GM21381 (cell line): ENCODE data around the gene PEX10.
"Not testable (repeated sequence)": the region's sequence is repeated elsewhere in the genome, so short reads cannot be mapped to it uniquely, and the experiment has no call there.

Experiments used
- ATAC-seq: cut with Tn5 transposase; IDR thresholded peaks from one replicate; pipeline ENCODE4 v1.9.1; 2021; ENCODE audit warnings: mild to moderate bottlenecking, moderate library complexity; ENCODE audit not compliant: unreplicated experiment

The PEX10 gene

GRCh38 chr1:2443277-2444137 lies 31.1 kb upstream of the PEX10 start:
- ATAC-seq: no peak

DNA sequence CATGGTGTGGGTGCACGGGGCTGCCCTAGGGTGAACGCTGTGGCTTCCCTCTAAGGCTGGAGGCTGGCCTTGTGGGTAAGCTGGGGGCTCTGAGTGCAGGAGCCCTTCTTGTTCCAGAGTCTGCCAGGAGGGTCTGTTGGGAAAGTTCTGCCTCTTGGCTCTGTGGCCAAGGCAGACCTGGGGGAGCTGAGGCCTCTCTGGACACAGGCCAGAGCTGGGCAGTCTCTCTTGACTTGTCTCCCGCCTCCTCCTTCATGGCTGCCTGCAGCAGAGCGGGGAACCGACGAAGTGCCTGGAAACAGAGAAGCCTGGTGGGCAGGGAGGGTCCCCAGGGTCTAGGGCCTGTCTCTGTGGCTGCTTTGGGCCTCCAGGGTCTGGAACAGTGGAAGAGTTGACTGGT lies 30.3 kb upstream of the PEX10 start:
- ATAC-seq: no peak

- no peak for ATAC-seq
Observed at GRCh38 chr1:2441746-2442145, 29.4 kb upstream of the PEX10 start.

- not testable (repeated sequence) for ATAC-seq
Observed at GRCh38 chr1:2440346-2440745, 28.0 kb upstream of the PEX10 start.

- ATAC-seq: no peak
Observed at GRCh38 chr1:2439369-2439768, 27.0 kb upstream of the PEX10 start.

GRCh38 chr1:2438641-2439040 lies 26.3 kb upstream of the PEX10 start:
- no peak for ATAC-seq

DNA sequence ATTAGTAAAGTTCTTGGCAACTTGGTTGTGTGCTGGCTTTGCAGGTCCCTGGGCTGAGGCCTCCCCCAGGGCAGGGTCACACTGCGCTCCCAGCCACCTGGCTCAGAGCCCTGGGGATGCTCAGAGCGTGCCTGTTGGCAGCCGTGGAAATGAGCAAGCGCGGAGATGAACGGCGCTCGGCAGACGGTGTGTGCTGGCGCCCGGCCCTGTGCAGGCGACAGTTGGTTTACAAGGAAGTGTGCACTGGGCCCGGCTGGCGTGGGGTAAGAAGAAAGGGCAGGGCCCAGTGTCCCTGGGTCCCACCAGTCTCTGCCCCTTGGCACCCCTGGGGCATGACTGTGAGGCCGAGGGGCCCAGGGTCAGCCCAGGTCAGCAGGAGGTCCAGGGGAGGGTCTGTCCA lies 25.7 kb upstream of the PEX10 start:
- no peak for ATAC-seq

DNA sequence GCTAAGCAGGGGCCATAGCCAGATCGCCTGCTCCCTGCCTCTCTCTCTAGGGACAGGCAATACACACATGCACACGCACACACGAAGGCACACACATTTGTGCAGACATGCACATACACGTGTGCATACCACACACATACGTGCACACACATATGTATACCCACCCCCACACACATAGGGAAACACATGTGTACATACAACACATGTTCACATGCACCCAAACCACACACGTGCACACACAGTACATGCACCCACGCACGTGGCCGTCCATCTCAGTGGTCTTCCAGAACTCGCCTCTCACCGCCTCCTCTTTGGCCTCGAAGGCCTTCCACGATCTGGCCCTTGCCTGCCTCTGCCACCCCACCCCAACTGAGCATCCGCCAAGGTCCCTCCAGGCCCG lies 25.3 kb upstream of the PEX10 start:
- ATAC-seq: no peak

DNA sequence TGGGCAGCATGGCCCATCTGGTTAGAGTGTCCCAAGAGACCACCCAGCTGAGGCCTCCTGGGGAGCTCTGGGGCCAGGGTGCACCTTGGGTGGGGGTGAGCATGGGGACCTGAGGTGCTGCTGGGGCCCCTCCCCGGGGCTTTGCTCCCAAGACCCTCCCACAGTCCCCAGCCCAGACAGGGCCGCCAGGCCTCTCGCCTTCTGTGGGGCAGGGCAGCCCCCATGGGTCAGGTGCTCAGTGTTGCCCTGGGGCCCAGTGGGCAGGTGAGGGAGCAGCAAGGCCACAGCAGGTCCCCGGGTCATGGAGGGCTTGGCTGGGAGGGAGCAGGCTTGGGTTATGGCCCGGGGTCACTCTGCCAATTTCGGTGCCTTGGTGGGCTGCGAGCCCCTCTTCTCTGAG lies 24.5 kb upstream of the PEX10 start:
- ATAC-seq: no peak

DNA sequence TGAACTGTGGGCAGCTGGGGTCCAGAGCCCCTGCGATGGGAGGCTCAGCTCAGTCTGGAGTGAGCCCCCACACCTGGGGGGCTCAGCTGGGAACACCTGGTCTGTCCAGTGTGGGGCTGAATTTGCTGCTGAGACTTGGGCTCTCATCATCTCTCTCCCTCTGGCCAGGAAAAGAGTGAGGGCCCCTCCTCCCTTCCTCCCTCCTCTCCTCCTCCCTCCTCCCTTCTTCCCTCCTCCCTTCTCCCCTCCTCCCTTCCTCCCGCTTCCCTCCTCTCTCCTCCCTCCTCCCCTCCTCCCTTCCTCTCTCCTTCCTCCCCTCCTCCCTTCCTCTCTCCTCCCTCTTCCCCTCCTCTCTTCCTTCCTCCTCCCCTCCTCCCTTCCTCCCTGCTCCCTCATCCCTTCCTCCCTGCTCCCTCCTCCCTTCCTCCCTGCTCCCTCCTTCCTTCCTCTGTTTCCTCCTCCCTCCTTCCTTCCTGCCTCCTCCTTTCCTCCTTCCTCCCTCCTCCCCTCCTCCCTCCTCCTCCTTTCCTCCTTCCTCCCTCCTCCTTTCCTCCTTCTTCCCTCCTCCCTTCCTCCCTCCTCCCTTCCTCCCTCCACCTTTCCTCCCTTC lies 23.5 kb upstream of the PEX10 start:
- no peak for ATAC-seq

GRCh38 chr1:2435091-2435490 lies 22.7 kb upstream of the PEX10 start:
- ATAC-seq: no peak

- no peak for ATAC-seq
Observed at GRCh38 chr1:2433936-2434655, 21.7 kb upstream of the PEX10 start.

DNA sequence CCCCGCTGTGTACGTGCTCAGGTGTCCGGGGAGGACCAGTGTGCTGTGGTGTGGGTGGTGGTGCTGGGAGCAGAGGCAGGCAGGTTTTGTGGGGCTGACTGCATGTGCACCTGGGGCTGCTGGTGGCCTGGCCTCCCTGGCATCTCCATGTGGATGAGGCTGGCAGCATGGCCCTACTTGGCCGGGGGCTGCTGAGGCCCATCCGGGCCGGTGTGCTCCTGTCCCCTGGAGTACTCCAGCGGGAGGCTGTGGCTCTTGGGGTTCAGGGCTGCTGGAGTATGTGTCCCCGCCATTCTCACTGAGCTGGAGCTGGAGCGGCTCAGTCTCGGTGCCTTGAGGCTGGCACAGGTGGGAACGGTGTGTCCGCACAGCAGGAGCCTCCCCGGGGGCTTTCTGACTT lies 20.8 kb upstream of the PEX10 start:
- ATAC-seq: no peak

GRCh38 chr1:2432441-2432844 lies 20.1 kb upstream of the PEX10 start:
- no peak for ATAC-seq

DNA sequence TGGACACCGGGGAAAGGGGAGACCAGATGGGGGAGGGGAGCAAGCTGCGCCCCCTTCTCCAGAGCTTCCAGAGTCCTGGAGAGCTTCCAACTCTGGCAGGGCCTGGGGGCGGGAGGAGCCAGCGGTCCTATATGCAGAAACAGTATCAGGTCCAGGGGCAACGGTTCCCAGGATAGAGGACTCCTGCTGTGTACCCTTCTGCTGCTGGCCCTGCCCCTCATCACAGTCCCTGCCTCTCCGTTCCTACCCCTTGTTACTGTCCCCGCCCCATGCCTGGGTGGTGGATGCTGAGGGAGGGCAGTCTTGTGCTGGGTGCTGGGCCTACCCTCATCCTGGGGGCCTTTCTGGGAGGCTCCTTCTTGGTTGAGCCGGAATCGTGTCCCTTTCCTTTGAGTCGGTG lies 19.2 kb upstream of the PEX10 start:
- no peak for ATAC-seq

GRCh38 chr1:2431103-2431502 lies 18.7 kb upstream of the PEX10 start:
- no peak for ATAC-seq

DNA sequence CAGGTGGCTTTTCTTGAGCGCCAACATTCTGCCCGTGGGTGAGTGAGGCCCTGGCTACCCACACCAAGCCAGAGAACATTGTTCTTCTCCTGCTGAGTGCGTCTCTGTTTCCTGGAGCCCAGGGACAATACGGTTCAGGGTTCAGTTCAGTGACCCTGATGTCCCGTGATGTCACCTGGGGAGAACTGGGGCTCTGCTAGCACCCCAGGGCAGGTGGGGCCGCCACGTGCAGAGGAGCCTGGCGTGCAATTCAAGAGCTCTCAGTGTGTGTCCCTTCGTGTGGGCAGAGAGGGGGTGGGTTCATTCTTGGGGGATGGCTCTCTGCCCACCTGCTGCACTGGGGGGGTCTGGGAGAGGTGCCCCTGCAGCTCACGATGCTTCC lies 18.2 kb upstream of the PEX10 start:
- ATAC-seq: no peak

DNA sequence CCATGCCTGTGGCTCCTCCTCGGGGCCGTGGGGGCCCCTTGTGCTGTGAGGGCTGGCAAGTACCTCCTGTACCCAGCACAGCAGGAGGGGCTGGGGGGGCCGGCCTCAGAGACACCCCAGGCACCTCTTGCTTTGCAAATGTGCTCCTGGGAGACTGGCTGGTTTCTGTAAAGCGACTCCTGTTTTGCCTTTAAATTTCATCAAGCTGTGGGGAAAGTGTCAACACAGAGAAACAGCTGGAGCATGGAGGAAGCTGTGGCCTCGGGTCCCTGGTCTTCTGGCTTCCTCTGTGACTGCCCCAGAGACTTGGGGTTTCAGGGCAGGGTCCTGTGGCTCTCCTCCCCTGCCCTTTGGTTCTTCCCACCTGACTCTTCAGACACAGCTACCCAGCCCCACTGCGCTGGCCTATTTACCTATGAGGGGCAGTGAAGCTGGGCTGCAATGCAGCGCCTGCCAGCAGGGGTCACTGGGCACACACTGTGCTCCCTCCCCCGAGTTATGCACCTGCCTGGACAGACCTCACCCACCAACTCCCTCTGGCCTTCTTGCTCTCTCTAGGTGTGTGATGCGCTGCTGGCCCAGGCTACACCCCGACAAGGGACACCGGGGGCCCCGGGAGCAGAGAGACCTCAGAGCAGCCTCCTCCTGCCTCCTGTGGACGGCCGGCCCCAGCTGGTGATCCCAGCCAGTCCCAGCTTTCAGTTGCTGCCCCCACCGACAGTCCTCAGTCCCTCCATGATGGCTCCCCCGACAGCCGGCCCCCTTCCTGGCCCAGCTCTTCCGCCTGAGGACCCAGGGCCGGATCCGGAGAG lies 17.6 kb upstream of the PEX10 start:
- no peak for ATAC-seq

DNA sequence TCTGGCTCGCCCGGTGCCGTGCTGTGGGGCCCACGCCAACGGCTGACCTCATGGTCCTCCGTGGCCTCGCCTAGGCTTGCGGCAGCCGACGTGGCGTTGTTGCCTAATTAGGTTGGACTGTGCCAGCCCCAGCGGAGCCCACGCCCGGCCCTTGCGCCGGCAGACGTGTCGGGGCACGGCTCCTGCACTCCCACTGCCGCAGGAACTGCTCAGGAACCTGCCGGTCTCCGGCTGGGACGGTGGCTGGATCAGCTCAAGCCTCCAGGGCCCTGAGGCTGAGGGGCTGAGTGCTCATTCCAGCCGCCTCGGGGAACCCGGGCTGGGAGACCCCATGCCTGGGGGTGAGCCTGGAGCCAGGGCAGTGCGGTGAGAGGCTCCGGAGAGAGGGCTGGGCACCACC lies 16.1 kb upstream of the PEX10 start:
- no peak for ATAC-seq

DNA sequence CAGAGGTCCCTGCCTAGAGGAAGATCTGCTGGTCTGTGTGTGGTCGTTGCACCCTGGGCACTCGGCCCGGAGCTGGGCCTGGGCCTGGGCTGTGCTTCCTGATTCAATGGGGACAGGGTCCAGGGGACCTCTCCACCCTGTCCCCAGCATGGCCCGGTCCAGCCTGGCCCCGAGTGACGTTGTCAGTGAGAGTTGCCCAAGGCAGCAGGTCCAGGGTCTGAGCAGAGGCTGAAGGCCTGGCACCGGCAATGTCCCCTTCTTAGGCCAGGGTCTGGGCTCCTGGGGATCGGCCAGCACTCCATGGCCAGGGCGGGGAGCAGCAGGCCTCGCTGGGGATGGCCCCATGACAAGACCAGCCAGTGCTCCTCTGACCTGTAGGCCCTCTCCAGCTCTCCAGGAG lies 15.6 kb upstream of the PEX10 start:
- no peak for ATAC-seq

DNA sequence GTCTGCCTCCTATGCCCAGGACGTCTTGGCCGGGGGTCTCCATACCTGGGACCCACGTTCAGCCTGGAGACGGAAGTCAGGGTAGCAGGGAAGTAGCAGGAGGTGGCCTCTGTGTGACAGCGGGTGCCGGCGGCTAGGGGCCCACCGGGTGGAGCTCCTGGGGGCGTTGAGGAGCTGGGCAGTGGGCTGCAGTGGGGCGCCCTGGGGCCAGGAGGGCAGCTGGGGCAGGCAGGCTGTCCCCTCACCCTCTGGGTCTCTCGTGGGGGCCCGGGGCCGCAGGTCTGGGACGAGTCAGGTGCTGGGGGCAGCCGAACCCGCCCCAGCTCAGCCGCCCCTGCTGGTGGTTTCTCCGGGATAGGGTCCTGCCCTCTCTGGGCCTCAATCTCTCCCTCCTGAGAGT lies 14.7 kb upstream of the PEX10 start:
- no peak for ATAC-seq
